HepG2 (cell line): Measurements from ENCODE around the gene HOMEZ. TPM values are rescaled to one million over a fixed set of nuclear protein-coding genes. Genes with fewer than 3 reads are reported as not detected.

ENCODE experiments used
- DR1 ChIP-seq: sonication (generic); formaldehyde crosslinking; IDR thresholded peaks from 2 replicates; pipeline ENCODE4 v1.8.0; 2021; ENCODE audit warnings: mild to moderate bottlenecking, missing genetic modification reagents, inconsistent platforms
- GATAD1 ChIP-seq: IDR thresholded peaks from 2 replicates; pipeline ENCODE4 v1.6.1; 2016; ENCODE audit warnings: missing genetic modification reagents, missing compliant biosample characterization
- GFI1 ChIP-seq: sonication (generic); formaldehyde crosslinking; IDR thresholded peaks from 2 replicates; pipeline ENCODE4 v1.5.0; 2020; ENCODE audit warnings: missing genetic modification reagents, mild to moderate bottlenecking, borderline replicate concordance
- HNF4G ChIP-seq, 2 experiments: sonication (generic) in 1 of 2; formaldehyde crosslinking in 1 of 2; IDR thresholded peaks; 2 replicates each; pipeline versions ENCODE4 v1.4.0 to v1.6.1; 2011 to 2020; ENCODE audit warnings: borderline replicate concordance in 2 of 2, low read depth in 2 of 2, mild to moderate bottlenecking in 2 of 2, low read length in 1 of 2, missing genetic modification reagents in 1 of 2, moderate library complexity in 1 of 2
- KAT7 ChIP-seq: IDR thresholded peaks from 2 replicates; pipeline ENCODE4 v1.6.1; 2018; ENCODE audit warnings: borderline replicate concordance, missing compliant biosample characterization
- KLF15 ChIP-seq: sonication (generic); formaldehyde crosslinking; IDR thresholded peaks from 2 replicates; pipeline ENCODE4 v1.8.1; 2023; ENCODE audit warnings: borderline replicate concordance, mild to moderate bottlenecking, inconsistent platforms, missing genetic modification reagents, mixed read lengths
- MTF1 ChIP-seq: sonication (generic); formaldehyde crosslinking; IDR thresholded peaks from 2 replicates; pipeline ENCODE4 v1.5.0; 2020; ENCODE audit warnings: missing genetic modification reagents
- MTF2 ChIP-seq: sonication (generic); formaldehyde crosslinking; IDR thresholded peaks from 2 replicates; pipeline ENCODE4 v1.5.0; 2020; ENCODE audit warnings: missing genetic modification reagents, borderline replicate concordance
- NAIF1 ChIP-seq: sonication (generic); formaldehyde crosslinking; IDR thresholded peaks from 2 replicates; pipeline ENCODE4 v1.5.0; 2020; ENCODE audit warnings: mild to moderate bottlenecking, missing genetic modification reagents, borderline replicate concordance
- NFATC3 ChIP-seq: sonication (generic); formaldehyde crosslinking; IDR thresholded peaks from 2 replicates; pipeline ENCODE4 v1.5.1; 2020; ENCODE audit warnings: mild to moderate bottlenecking, missing genetic modification reagents
- PAF1 ChIP-seq: IDR thresholded peaks from 2 replicates; pipeline ENCODE4 v1.6.1; 2016; ENCODE audit warnings: missing genetic modification reagents, missing compliant biosample characterization
- SMAD3 ChIP-seq: sonication (generic); formaldehyde crosslinking; IDR thresholded peaks from 2 replicates; pipeline ENCODE4 v1.4.0; 2020; ENCODE audit warnings: missing genetic modification reagents
- SMARCE1 ChIP-seq: fragments of 450-650 bp; IDR thresholded peaks from 2 replicates; pipeline ENCODE4 v1.6.1; 2017; ENCODE audit warnings: borderline replicate concordance
- SRSF1 ChIP-seq: fragments of 200-400 bp; formaldehyde crosslinking; optimal IDR thresholded peaks from 2 replicates; pipeline ENCODE3; 2017; ENCODE audit warnings: mild to moderate bottlenecking, low read depth, low read length, moderate library complexity
- TCF12 ChIP-seq, 2 experiments: fragments of 450-650 bp in 1 of 2; sonication (generic) in 1 of 2; formaldehyde crosslinking in 1 of 2; IDR thresholded peaks; 2 replicates each; pipeline versions ENCODE4 v1.6.1 to v1.8.0; 2017 to 2022; ENCODE audit warnings: antibody characterized with exemption in 1 of 2, mild to moderate bottlenecking in 1 of 2, missing genetic modification reagents in 1 of 2, moderate library complexity in 1 of 2
- TRIM24 ChIP-seq: sonication (generic); formaldehyde crosslinking; IDR thresholded peaks from 2 replicates; pipeline ENCODE4 v1.8.0; 2022; ENCODE audit warnings: mild to moderate bottlenecking, missing genetic modification reagents
- ZMYM3 ChIP-seq: sonication (generic); formaldehyde crosslinking; IDR thresholded peaks from 2 replicates; pipeline ENCODE4 v1.5.1; 2020; ENCODE audit warnings: mild to moderate bottlenecking, missing genetic modification reagents
- ZMYM4 ChIP-seq: sonication (generic); formaldehyde crosslinking; IDR thresholded peaks from 2 replicates; pipeline ENCODE4 v1.8.1; 2023; ENCODE audit warnings: mild to moderate bottlenecking, missing genetic modification reagents
- ZNF101 ChIP-seq: sonication (generic); formaldehyde crosslinking; IDR thresholded peaks from 2 replicates; pipeline ENCODE4 v1.4.0; 2020; ENCODE audit warnings: mild to moderate bottlenecking, low read depth, missing genetic modification reagents, borderline replicate concordance
- ZNF251 ChIP-seq: sonication (generic); formaldehyde crosslinking; IDR thresholded peaks from 2 replicates; pipeline ENCODE4 v1.9.0; 2021; ENCODE audit warnings: mild to moderate bottlenecking, missing genetic modification reagents
- ZNF337 ChIP-seq: sonication (generic); formaldehyde crosslinking; IDR thresholded peaks from 2 replicates; pipeline ENCODE4 v1.5.1; 2020; ENCODE audit warnings: missing genetic modification reagents, low read depth, mild to moderate bottlenecking, borderline replicate concordance
- ZNF543 ChIP-seq: sonication (generic); formaldehyde crosslinking; IDR thresholded peaks from 2 replicates; pipeline ENCODE4 v1.4.0; 2020; ENCODE audit warnings: mild to moderate bottlenecking, missing genetic modification reagents
- ZSCAN30 ChIP-seq: sonication (generic); formaldehyde crosslinking; IDR thresholded peaks from 2 replicates; pipeline ENCODE4 v1.5.0; 2020; ENCODE audit warnings: mild to moderate bottlenecking, missing genetic modification reagents
- ZSCAN31 ChIP-seq: sonication (generic); formaldehyde crosslinking; IDR thresholded peaks from 2 replicates; pipeline ENCODE4 v1.5.0; 2020; ENCODE audit warnings: low read depth, mild to moderate bottlenecking, missing genetic modification reagents
- polyA plus RNA-seq, 8 experiments: library from polyadenylated mRNA; depleted of rRNA in 3 of 8; stranded (reverse) in 7 of 8; unstranded in 1 of 8; fragments of >200 nt; fragmentation: Illumina TruSeq in 4 of 8; extraction: Trizol in 4 of 8; gene quantifications; 2 replicates each; pipeline versions ENCODE4 v1.2.1 to v1.2.3, GENCODE V29; 2011 to 2016; ENCODE audit warnings: low read depth in 4 of 8, missing spikeins in 1 of 8, mixed read lengths in 1 of 8; ENCODE audit not compliant: insufficient read depth in 1 of 8
- total RNA-seq, 5 experiments: library from RNA; depleted of rRNA; stranded (reverse); fragments of >200 nt; fragmentation: Illumina TruSeq; extraction: Trizol; gene quantifications; 2 replicates each; pipeline ENCODE4 v1.2.3, GENCODE V29; 2016; ENCODE audit warnings: low read depth in 1 of 5
- TF ChIP-seq, protein P1 (sequence below): sonication (generic); formaldehyde crosslinking; IDR thresholded peaks from 2 replicates; pipeline ENCODE4 v1.8.0; 2022; ENCODE audit warnings: mild to moderate bottlenecking, missing genetic modification reagents, moderate library complexity
- TF ChIP-seq, protein P2 (sequence below): sonication (generic); formaldehyde crosslinking; IDR thresholded peaks from 2 replicates; pipeline ENCODE4 v1.8.1; 2023; ENCODE audit warnings: missing genetic modification reagents, mild to moderate bottlenecking, borderline replicate concordance
- TF ChIP-seq, protein P3 (sequence below): sonication (generic); formaldehyde crosslinking; IDR thresholded peaks from 2 replicates; pipeline ENCODE4 v1.5.1; 2020; ENCODE audit warnings: missing genetic modification reagents, mild to moderate bottlenecking, borderline replicate concordance
- TF ChIP-seq, protein P4 (sequence below): IDR thresholded peaks from 2 replicates; pipeline ENCODE4 v1.6.1; 2016; ENCODE audit warnings: low read depth, borderline replicate concordance

The HOMEZ gene
- total and polyA plus RNA-seq, 2 of the 13 experiments (the other 11 are each of a cell fraction or from before 2014, with no cell fraction given) = 14.5 to 31.8 TPM

DNA sequence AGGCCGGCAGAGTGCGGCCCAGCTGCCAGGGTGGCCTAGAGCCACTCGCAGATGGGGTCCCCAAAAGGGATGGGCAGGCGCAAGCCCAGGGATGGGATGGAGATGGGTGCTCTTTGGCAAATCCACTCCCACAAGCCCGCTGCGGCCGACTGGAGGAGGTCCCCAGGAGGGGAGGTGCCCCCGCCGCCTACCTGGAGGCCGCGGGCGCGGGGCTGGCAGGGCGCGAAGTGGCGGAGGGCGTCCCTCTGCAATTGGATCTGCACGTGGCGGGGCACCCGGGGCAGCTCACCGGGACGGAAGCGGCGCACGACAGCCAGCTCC is 16.0 kb upstream of the HOMEZ start (continued):
- TF ChIP-seq, protein P1, sequence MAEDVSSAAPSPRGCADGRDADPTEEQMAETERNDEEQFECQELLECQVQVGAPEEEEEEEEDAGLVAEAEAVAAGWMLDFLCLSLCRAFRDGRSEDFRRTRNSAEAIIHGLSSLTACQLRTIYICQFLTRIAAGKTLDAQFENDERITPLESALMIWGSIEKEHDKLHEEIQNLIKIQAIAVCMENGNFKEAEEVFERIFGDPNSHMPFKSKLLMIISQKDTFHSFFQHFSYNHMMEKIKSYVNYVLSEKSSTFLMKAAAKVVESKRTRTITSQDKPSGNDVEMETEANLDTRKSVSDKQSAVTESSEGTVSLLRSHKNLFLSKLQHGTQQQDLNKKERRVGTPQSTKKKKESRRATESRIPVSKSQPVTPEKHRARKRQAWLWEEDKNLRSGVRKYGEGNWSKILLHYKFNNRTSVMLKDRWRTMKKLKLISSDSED (CRISPR knock-in tag) = peak; percentile 89
- TF ChIP-seq, protein P2, sequence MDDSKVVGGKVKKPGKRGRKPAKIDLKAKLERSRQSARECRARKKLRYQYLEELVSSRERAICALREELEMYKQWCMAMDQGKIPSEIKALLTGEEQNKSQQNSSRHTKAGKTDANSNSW (CRISPR knock-in tag) = 0 out of 2 replicates have a peak, but pooled peaks have one; percentile 90
- TF ChIP-seq GFI1 (CRISPR knock-in tag) = no peak
- peak; percentile 99 for TF ChIP-seq NFATC3 (CRISPR knock-in tag)
- no peak; the same call in 1 of the 2 replicates for TF ChIP-seq ZSCAN31 (CRISPR knock-in tag)
- TF ChIP-seq, protein P3, sequence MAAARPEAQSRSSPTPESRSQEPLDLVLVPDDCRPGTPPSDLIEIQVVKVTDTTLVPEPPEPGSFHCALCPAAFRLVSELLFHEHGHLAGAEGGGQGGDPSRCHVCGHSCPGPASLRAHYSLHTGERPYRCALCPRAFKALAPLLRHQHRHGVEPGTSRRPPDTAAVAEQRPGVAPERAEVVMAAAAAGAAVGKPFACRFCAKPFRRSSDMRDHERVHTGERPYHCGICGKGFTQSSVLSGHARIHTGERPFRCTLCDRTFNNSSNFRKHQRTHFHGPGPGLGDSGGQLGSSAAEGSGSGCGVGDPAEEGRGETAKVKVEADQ (CRISPR knock-in tag) = peak; percentile 95; the same call in 1 of the 2 replicates
- TF ChIP-seq ZNF543 (CRISPR knock-in tag) = peak; percentile 97
- TF ChIP-seq ZNF101 (CRISPR knock-in tag) = peak; percentile 92; the same call in 1 of the 2 replicates
- 0 out of 2 replicates have a peak, but pooled peaks have one; percentile 49 for TF ChIP-seq DR1
- TF ChIP-seq TCF12 (IDR thresholded peaks at IDR 0.05) = no peak
- TF ChIP-seq TCF12 (CRISPR knock-in tag; IDR thresholded peaks at IDR 0.05) = no peak; the same call in none of the 2 replicates
- TF ChIP-seq ZMYM3 (CRISPR knock-in tag) = peak; percentile 67; the same call in 1 of the 2 replicates
- TF ChIP-seq ZNF337 (CRISPR knock-in tag) = no peak
- TF ChIP-seq SMARCE1 = no peak
- peak; percentile 88 for TF ChIP-seq MTF1 (CRISPR knock-in tag)
- TF ChIP-seq ZNF251 (CRISPR knock-in tag) = 0 out of 2 replicates have a peak, but pooled peaks have one; percentile 76
- no peak for TF ChIP-seq HNF4G (IDR thresholded peaks at IDR 0.05; ENCODE audit: borderline replicate concordance, low read depth, low read length)
- TF ChIP-seq HNF4G (CRISPR knock-in tag; IDR thresholded peaks at IDR 0.05; ENCODE audit: borderline replicate concordance, low read depth) = no peak; the same call in 1 of the 2 replicates
- peak; percentile 72 for TF ChIP-seq GATAD1 (CRISPR knock-in tag)
- no peak for TF ChIP-seq SRSF1
- no peak for TF ChIP-seq ZMYM4
- TF ChIP-seq PAF1 (CRISPR knock-in tag) = no peak
- TF ChIP-seq, protein P4, sequence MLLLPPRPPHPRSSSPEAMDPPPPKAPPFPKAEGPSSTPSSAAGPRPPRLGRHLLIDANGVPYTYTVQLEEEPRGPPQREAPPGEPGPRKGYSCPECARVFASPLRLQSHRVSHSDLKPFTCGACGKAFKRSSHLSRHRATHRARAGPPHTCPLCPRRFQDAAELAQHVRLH = 0 out of 2 replicates have a peak, but pooled peaks have one; percentile 75
- TF ChIP-seq MTF2 (CRISPR knock-in tag) = no peak
- peak; percentile 90 for TF ChIP-seq KLF15 (CRISPR knock-in tag)
- TF ChIP-seq ZSCAN30 = no peak
- 0 out of 2 replicates have a peak, but pooled peaks have one; percentile 81 for TF ChIP-seq SMAD3 (CRISPR knock-in tag)
- TF ChIP-seq KAT7 = 0 out of 2 replicates have a peak, but pooled peaks have one; percentile 22
- no peak for TF ChIP-seq TRIM24 (CRISPR knock-in tag)
- TF ChIP-seq NAIF1 (CRISPR knock-in tag) = no peak
